ENCODE data around the gene CCNL2. TPM values are rescaled to one million over a fixed set of nuclear protein-coding genes. Genes with fewer than 3 reads are reported as not detected.
"Not testable (repeated sequence)": the region's sequence is repeated elsewhere in the genome, so short reads cannot be mapped to it uniquely, and the experiment has no call there.

The CCNL2 gene
- total RNA-seq, 8 experiments from 2014 or later = 99.6 to 392 (median 163) TPM

DNA sequence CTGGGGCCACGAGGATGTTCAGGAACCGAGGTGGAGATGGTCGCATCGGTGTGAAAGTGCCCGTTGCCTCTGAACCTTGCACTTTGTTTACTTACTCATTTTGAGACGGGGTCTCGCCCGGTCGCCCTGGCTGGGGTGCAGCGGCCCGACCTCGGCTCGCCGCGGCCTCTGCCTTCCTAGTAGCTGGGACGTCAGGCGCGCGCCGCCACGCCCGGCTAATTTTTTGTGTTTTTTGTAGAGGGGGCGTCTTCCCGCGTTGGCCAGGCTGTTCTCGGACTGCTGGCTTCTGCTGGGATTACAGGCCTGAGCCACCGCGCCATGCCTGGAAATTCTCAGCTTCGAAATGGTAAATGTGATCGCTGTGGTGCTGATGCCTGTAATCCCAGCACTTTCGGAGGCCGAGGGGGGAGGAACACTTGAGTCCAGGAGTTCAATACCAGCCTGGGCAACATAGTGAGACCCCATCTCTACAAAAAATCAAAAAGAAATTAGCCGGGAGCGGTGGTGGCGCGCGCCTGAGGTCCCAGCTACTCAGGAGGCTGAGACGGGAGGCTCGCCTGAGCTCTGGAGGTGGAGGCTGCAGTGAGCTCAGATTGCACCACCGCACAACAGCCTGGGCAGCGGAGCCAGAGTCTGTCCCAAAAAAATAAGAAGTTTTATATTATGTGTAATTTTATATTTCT, 8.6 kb upstream of the CCNL2 start:
- Histone ChIP-seq H3K4me3 (peak overlapping the region; percentile 82 to 99 (median 90)), H3K4me1 (replicated peaks in 1 of 2) (peaks cover 33 to 43% of the 10 kb centered on the region in 2 donors), H3K27ac (peak overlapping the region; percentile 90 to 98)
- 0 to 46% (median 13%) methylated on average over 3 to 34 of the region's 41 CpGs; no CpG with 5 or more reads in 3 of the 10 experiments for WGBS, 10 experiments
- in situ Hi-C loops (cut with MboI; ENCODE audit: low pct_unique_long_range_greater_than_20kb in 2 of 9, low sequenced_read_pairs in 9 of 9, unreplicated experiment in 9 of 9) = no loop called here
- ATAC-seq (replicated peaks in 6 of 8) = peak in 7 of 8 experiments; percentile 11 to 63 (median 22)

DNA sequence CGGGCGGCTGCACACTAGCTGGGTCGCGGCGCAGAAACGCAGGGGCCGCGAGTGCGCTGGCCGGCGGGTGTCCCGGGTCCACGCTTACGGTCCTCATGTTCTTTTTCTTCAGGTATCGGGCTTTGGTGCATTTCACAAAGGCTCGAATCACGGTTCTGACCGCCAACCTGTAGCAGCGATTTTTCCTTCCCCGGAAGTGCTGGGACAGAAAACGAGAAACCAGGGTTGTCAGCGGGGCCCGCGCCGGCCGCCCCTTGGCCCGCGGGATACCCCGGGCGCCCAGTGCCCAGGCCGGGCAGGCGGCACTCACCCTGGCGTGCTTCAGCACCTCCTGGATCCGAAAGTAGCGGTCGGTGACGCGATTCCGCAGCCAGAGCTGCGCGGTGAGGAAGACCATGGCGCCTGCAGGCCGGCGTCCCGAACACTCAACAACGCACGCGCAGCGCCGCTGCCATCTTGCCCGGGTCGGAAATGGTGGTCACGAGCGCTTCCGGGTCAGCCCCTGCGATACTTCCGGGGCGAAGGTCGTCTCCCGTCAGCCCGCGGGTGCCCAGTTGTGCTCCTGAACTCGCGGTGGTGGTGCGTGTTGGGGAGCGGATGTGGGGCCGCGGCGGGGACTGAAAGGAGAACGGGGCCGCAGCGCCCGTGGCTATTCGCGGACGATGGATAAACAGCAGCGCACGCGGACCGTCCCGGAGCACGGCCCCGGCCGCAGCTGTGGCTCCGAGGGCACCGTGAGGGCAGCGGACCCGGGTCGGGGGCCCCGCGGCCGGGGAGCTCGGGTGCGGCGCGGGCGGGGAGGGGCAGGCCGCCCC, 7.9 kb upstream of the CCNL2 start, which contains the start of gene MRPL20:
MRPL20 (minus strand) TSS at position 473 of the 815 bp plus-strand sequence; CDS start at position 397, 76 bp downstream.
- Histone ChIP-seq H3K4me3 (peak within 1 kb of the TSS; percentile 82 to 99 (median 90)), H3K27ac (peak within 1 kb of the TSS; percentile 90 to 98), H3K4me1 (replicated peaks in 1 of 2) (peaks cover 33 to 43% of the 10 kb centered on the region in 2 donors)
- in situ Hi-C loops (cut with MboI; ENCODE audit: low pct_unique_long_range_greater_than_20kb in 2 of 9, low sequenced_read_pairs in 9 of 9, unreplicated experiment in 9 of 9) = no loop called here
- WGBS, 10 experiments = 0 to 5% (median 2%) methylated on average over 8 to 51 of the region's 98 CpGs; no CpG with 5 or more reads in 6 of the 10 experiments
- peak; percentile 88 to 96 (median 94) for ATAC-seq (replicated peaks in 6 of 8)

DNA sequence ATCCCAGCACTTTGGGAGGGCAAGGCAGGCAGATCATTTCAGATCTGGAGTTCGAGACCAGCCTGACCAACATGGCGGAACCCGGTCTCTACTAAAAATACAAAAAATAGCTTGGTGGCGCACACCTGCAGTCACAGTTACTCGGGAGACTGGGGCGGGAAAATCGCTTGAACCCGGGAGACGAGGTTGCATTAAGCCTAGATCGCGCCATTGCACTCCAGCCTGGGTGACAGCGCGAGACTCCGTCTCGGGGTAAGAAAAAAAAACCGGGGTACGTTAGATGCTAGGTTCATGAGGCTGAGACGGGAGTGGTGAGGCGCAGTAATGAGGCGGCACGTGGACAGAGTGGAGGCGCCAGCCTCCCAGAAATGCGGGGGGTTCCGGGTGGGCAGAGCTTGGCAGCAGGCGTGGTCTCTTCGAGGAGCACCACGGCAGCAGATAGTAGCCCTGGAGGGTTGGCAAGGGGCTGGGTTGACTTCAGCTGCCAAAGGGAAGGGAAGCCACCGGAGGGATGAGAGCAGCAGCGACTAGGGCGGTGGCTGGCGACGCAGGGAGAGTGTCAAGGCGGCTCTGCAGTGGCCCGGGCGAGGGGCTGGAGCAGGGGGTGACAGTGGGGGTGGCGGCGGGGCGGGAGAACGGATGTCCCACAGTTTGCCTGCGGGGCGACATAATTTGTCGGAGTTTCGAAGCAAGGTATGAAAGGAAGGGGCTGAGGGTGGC, 7.1 kb upstream of the CCNL2 start:
- Histone ChIP-seq H3K4me3 (peak overlapping the region; percentile 82 to 99 (median 90)), H3K27ac (peak overlapping the region; percentile 90 to 98), H3K4me1 (replicated peaks in 1 of 2) (peaks cover 33 to 43% of the 10 kb centered on the region in 2 donors)
- peak in 2 of 8 experiments; percentile 2 for ATAC-seq (replicated peaks in 6 of 8)
- in situ Hi-C loops (cut with MboI; ENCODE audit: low pct_unique_long_range_greater_than_20kb in 2 of 9, low sequenced_read_pairs in 9 of 9, unreplicated experiment in 9 of 9) = no loop called here
- WGBS, 10 experiments = 38 to 90% (median 66%) methylated on average over 6 to 30 of the region's 43 CpGs; no CpG with 5 or more reads in 2 of the 10 experiments

DNA sequence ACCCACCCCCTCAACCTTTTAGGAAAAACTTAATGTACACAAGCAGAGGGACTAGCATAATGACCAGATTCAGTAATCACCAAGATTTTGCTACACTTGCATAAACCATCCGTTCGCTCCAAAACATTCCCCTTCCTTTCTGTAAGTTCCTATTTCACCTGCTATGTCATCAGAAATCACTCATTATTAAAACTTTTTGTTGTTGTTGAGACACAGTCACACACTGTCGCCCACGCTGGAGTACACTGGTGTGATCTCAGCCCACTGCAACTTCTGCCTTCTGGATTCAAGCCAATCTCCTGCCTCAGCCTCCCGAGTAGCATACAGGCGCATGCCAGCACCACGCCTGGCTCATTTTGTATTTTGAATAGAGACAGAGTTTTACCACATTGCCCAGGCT, 4.5 kb upstream of the CCNL2 start:
- 20 to 100% (median 94%) methylated on average over 2 to 7 of the region's 7 CpGs; no CpG with 5 or more reads in 1 of the 10 experiments for WGBS, 10 experiments
- no peak for ATAC-seq (replicated peaks in 6 of 8)
- in situ Hi-C loops (cut with MboI; ENCODE audit: low pct_unique_long_range_greater_than_20kb in 2 of 9, low sequenced_read_pairs in 9 of 9, unreplicated experiment in 9 of 9) = no loop called here

DNA sequence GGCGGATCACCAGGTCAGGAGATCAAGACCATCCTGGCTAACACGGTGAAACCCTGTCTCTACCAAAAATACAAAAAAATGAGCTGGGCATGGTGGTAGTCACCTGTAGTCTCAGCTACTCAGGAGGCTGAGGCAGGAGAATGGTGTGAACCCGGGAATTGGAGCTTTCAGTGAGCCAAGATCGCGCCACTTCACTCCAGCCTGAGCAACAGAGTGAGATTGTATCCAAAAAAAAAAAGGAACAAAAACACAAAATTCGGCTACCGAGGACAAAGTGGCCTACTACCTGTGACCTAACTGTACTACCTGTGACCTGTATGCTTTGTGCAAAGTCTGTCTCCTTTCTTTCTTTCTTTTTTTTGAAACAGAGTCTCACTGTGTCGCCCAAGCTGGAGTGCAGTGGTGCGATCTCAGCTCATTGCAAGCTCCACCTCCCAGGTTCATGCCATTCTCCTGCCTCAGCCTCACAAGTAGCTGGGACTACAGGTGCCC, 3.8 kb upstream of the CCNL2 start:
- in situ Hi-C loops (cut with MboI; ENCODE audit: low pct_unique_long_range_greater_than_20kb in 2 of 9, low sequenced_read_pairs in 9 of 9, unreplicated experiment in 9 of 9); H3K27ac ChIP-seq: not testable (repeated sequence)
- 81 to 100% (median 98%) methylated on average over 1 to 9 of the region's 9 CpGs; no CpG with 5 or more reads in 3 of the 10 experiments for WGBS, 10 experiments

More for the DNA sequence above, 4.5 kb upstream of the CCNL2 start:
- Histone ChIP-seq H3K27ac (no peak overlapping the region), H3K4me1 (replicated peaks in 1 of 2) (peaks cover 24 to 26% of the 10 kb centered on the region in 2 donors), H3K4me3 (no peak overlapping the region)

DNA sequence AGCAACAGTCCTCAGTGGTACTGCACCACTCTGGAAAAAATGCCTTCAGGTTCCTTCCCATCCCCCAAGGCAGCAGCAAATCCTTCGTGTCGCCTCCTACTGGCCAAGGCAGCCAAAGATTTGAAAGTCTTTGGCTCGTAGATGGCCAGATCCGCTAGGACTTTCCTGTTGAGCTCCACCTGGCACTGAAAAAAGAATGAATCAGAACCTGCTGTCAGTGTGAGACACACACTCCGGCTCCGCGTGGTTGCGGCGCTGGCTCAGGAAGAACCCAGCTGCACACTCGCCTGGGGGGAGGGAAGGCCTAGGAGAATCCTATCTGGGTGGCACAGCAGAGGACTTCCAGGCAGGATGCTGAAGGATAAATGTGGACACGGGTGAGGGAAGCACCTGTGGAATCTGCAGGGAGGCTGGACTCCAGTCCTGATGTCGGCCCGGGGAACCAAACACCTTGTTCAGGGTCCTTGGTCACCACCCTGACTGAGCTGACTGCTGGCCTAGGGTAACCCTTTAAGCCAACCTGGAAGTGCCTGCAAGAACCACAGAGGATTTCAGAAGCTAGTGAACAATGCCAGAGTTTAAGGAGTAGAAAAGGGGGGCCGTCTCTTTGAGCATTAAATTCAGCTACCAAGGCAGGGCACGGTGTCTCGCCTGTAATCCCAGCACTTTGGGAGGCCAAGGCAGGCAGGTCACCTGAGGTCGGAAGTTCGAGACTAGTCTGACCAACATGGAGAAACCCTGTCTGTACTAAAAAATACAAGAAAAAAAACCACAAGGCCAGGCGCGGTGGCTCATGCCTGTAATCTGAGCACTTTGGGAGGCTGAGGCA, 3.2 kb upstream of the CCNL2 start:
- WGBS, 10 experiments = 79 to 100% (median 83%) methylated on average over 1 to 17 of the region's 20 CpGs; no CpG with 5 or more reads in 1 of the 10 experiments
- in situ Hi-C loops (cut with MboI; ENCODE audit: low pct_unique_long_range_greater_than_20kb in 2 of 9, low sequenced_read_pairs in 9 of 9, unreplicated experiment in 9 of 9) = no loop called here
- ATAC-seq (replicated peaks in 6 of 8) = no peak

More for the DNA sequence above, 3.8 kb upstream of the CCNL2 start:
- H3K4me1 ChIP-seq (replicated peaks in 1 of 2) = peaks cover 21% of the 10 kb centered on the region in 2 donors
- not testable (repeated sequence) for H3K4me3 ChIP-seq; ATAC-seq (replicated peaks in 6 of 8)

DNA sequence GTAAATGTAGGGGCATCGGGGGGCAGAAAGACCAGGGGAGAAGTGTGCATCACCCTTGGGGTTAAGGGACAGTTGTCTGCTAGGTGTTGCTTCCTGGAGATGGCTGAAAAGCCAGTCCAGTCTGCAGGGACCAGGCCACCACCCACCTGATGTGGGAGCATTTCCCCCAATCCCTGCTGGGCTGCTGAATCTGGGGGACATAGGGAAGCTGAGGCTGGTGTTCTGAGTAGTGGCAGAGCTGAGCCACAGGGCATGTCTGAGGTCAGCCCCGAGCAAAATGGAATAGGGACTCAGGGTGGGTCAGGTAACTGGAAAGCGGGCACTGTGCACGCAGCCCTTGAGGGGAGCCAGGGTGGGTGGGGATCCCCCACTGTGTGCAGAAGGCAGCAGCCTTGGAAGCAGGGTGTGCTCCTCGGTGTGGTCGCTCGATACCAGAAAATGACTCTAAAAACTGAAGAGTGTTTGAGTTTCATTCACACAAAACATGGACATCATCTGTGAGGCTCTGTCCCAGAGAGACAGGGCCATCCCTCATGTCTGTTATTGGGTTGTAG, 2.4 kb upstream of the CCNL2 start:
- ATAC-seq (replicated peaks in 6 of 8) = no peak
- WGBS, 10 experiments = 96 to 100% methylated on average over 3 to 4 of the region's 7 CpGs; no CpG with 5 or more reads in 8 of the 10 experiments
- Histone ChIP-seq H3K4me1 (replicated peaks in 1 of 2) (peaks cover 24 to 27% of the 10 kb centered on the region in 2 donors), H3K27ac (no peak overlapping the region), H3K4me3 (no peak overlapping the region)
- in situ Hi-C loops (cut with MboI; ENCODE audit: low pct_unique_long_range_greater_than_20kb in 2 of 9, low sequenced_read_pairs in 9 of 9, unreplicated experiment in 9 of 9) = no loop called here

More for the DNA sequence above, 3.2 kb upstream of the CCNL2 start:
- Histone ChIP-seq H3K27ac (no peak overlapping the region), H3K4me1 (replicated peaks in 1 of 2) (peaks cover 24 to 27% of the 10 kb centered on the region in 2 donors), H3K4me3 (no peak overlapping the region)

DNA sequence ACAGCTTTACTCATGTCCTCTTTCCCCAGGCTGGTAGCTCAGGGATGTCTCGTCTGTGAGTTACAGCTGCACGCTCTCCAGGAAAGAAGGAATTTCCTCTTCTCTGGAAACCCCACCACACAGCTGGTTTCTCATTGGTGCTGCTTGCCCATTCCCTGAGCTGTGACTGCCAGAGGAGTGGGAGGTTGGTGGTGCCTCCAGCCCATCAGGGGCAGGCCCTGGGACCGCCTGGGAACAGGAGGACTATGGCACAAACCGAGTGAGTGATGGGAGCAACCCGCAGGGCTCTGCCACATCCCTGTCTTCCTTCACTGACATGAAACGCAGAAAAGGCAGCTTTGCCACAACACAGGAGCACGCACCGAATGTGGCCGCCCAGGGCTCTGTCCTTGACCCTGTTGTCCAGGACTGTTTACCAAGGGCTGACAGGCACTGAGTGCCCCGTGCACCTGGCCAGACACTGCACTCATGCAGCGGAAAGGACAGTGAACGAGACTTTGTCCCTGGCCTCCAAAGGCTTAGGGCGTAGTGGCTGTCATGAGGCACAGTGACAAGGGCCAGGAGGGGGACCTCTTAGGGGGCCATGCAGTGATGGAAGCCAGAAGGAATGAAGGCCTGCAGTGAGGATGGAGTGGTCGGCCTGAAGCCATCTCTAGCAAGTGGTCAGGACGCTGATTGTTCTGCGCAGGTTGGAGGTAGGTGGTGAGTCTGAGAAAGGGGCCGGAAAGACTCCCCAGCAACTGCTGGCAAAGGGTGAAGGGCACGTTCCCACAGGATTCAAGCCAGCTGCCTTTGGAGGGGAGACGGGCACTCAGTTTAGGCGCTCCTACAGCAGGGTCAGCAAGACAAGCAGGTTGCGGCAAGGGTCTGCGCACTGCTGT, 1.7 kb upstream of the CCNL2 start:
- in situ Hi-C loops (cut with MboI; ENCODE audit: low pct_unique_long_range_greater_than_20kb in 2 of 9, low sequenced_read_pairs in 9 of 9, unreplicated experiment in 9 of 9) = no loop called here
- H3K27ac ChIP-seq = no peak overlapping the region
- no peak for ATAC-seq (replicated peaks in 6 of 8)

DNA sequence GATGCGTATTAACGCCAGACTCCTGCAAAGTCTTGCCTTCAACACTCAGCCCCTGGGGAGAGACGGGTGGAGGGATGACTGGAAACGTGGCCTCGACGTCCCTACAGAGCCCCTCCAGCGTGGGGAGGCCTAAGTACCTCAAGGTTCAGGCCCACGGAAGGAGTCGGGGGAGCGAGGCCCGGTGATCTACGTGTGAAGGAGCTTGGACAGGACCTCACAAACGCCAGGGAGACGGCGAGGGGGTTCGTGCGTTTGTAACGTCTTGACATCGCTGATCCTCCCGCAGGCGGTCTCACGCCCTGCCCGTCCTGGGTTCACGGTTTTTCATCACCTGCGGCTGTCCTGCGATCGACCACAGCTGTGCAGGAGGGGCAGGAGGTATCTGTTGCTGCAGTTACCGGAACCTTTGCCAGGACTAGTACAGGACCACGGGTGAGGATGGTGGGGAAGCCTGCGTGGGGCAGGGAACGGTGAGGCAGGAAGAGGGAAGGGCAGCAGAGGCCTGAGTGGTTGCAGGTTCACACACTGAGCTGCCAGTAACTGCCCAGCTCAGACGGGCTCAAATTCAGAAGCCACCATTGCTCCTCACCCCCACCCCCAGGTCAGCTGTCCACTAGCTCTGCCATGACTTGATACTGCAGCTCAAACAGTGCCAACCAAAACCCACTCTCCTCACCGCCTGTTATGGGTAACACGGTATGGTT, 889 bp upstream of the CCNL2 start:
- H3K27ac ChIP-seq = peak overlapping the region; percentile 80 to 95
- in situ Hi-C loops (cut with MboI; ENCODE audit: low pct_unique_long_range_greater_than_20kb in 2 of 9, low sequenced_read_pairs in 9 of 9, unreplicated experiment in 9 of 9) = no loop called here
- H3K4me1 ChIP-seq (replicated peaks in 1 of 2) = peaks cover 15 to 17% of the 10 kb centered on the region in 2 donors
- peak in 1 of 8 experiments; percentile 1 for ATAC-seq (replicated peaks in 6 of 8)
- peak overlapping the region; percentile 72 to 99 (median 98) for H3K4me3 ChIP-seq
- 0 to 33% (median 4%) methylated on average over 1 to 31 of the region's 34 CpGs; no CpG with 5 or more reads in 3 of the 10 experiments for WGBS, 10 experiments

More for the DNA sequence above, 1.7 kb upstream of the CCNL2 start:
- 20 to 97% (median 88%) methylated on average over 1 to 18 of the region's 22 CpGs; no CpG with 5 or more reads in 2 of the 10 experiments for WGBS, 10 experiments
- Histone ChIP-seq H3K4me1 (replicated peaks in 1 of 2) (peaks cover 18 to 21% of the 10 kb centered on the region in 2 donors), H3K4me3 (peak overlapping the region; percentile 72 to 99 (median 98))

DNA sequence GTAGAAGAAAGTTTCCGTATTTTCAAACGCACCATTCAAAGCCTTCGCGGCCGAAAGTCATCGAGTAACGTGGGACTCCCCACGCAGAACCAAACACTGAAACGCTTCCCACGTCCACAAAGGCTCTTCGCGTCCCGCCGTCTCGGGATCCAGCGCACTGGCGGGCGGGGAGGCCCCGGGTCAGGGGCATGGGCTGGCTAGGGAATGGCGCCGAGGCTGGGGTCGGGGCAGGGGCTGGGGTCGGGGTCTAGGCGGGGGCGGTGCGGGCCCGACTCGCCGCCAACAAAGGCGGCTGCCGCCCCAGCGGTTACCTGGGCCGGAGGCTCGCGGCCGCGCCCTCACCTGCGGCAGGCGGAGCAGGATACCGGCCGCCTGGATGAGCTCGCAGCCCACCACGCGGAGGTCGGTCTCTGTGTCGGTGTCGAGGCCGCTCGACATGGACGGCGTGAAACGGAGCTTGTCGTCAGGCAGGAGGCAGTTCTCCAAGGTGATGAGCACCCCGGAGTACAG, 403 bp downstream of the CCNL2 start:
- H3K4me1 ChIP-seq (replicated peaks in 1 of 2) = peaks cover 15 to 17% of the 10 kb centered on the region in 2 donors
- 0 to 1% (median 1%) methylated on average over 8 to 19 of the region's 54 CpGs; no CpG with 5 or more reads in 7 of the 10 experiments for WGBS, 10 experiments
- ATAC-seq (replicated peaks in 6 of 8) = peak in 6 of 8 experiments; percentile 0 to 10 (median 2)
- peak overlapping the region; percentile 83 to 95 for H3K27ac ChIP-seq
- in situ Hi-C loops (cut with MboI; ENCODE audit: low pct_unique_long_range_greater_than_20kb in 2 of 9, low sequenced_read_pairs in 9 of 9, unreplicated experiment in 9 of 9) = no loop called here
- H3K4me3 ChIP-seq = peak overlapping the region; percentile 72 to 99 (median 98)

Data from motor neuron (in vitro differentiated cells).